HEK293 (cell line): Measurements from ENCODE around the gene EXOG.

ENCODE experiments used
- HOXC10 ChIP-seq: sonication (generic); formaldehyde crosslinking; IDR thresholded peaks from 2 replicates; pipeline ENCODE4 v1.8.1; 2023; ENCODE audit warnings: mild to moderate bottlenecking, missing genetic modification reagents
- ZBTB20 ChIP-seq: fragments of 450-650 bp; formaldehyde crosslinking; IDR thresholded peaks from 2 replicates; pipeline ENCODE4 v1.5.1; 2016; ENCODE audit warnings: missing biosample characterization, missing genetic modification characterization
- ZNF19 ChIP-seq: fragments of 450-650 bp; formaldehyde crosslinking; IDR thresholded peaks from 2 replicates; pipeline ENCODE4; 2016; ENCODE audit warnings: missing biosample characterization, missing genetic modification characterization, low read depth
- ZNF302 ChIP-seq: fragments of 450-650 bp; formaldehyde crosslinking; IDR thresholded peaks from 2 replicates; pipeline ENCODE4 v1.5.1; 2016; ENCODE audit warnings: missing biosample characterization, missing genetic modification characterization, low read depth
- ZNF510 ChIP-seq: fragments of 450-650 bp; formaldehyde crosslinking; IDR thresholded peaks from 2 replicates; pipeline ENCODE4 v1.5.1; 2018; ENCODE audit warnings: mild to moderate bottlenecking, missing genetic modification characterization, missing biosample characterization; ENCODE audit not compliant: insufficient replicate concordance
- ZNF677 ChIP-seq: fragments of 450-650 bp; IDR thresholded peaks from 2 replicates; pipeline ENCODE4 v1.5.0; 2018; ENCODE audit warnings: missing biosample characterization, mild to moderate bottlenecking, missing genetic modification characterization, moderate library complexity
- ZSCAN30 ChIP-seq: fragments of 450-650 bp; IDR thresholded peaks from 2 replicates; pipeline ENCODE4 v1.5.1; 2018; ENCODE audit warnings: missing biosample characterization, mild to moderate bottlenecking, missing genetic modification characterization, moderate library complexity
- TF ChIP-seq, protein P1 (sequence below): fragments of 450-650 bp; formaldehyde crosslinking; IDR thresholded peaks from 2 replicates; pipeline ENCODE4 v1.5.1; 2016; ENCODE audit warnings: missing biosample characterization, missing genetic modification characterization
- TF ChIP-seq, protein P2 (sequence below): fragments of 450-650 bp; formaldehyde crosslinking; IDR thresholded peaks from 2 replicates; pipeline ENCODE4 v1.5.1; 2016; ENCODE audit warnings: missing biosample characterization, missing genetic modification characterization
- TF ChIP-seq, protein P3 (sequence below): fragments of 450-650 bp; formaldehyde crosslinking; IDR thresholded peaks from 2 replicates; pipeline ENCODE4 v1.5.1; 2016; ENCODE audit warnings: missing biosample characterization, missing genetic modification characterization, borderline replicate concordance

DNA sequence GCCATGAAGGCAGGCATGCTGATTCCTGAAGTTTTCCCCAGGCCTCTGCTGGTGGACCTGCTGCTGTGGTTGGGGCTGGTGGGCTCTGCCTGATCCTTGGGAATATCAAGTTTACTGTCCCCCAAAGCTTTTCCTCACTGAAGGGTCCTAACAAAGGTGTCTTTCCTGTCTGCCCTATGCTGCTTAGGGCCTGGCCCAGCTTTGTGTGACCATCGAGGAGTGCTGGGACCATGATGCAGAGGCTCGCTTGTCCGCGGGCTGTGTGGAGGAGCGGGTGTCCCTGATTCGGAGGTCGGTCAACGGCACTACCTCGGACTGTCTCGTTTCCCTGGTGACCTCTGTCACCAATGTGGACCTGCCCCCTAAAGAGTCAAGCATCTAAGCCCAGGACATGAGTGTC is 13.2 kb upstream of the EXOG start:
- no peak for TF ChIP-seq ZSCAN30
- no peak for TF ChIP-seq HOXC10
- TF ChIP-seq ZNF302 (tag by site-specific recombination) = no peak
- no peak for TF ChIP-seq ZBTB20 (tag by site-specific recombination)
- TF ChIP-seq, protein P1, sequence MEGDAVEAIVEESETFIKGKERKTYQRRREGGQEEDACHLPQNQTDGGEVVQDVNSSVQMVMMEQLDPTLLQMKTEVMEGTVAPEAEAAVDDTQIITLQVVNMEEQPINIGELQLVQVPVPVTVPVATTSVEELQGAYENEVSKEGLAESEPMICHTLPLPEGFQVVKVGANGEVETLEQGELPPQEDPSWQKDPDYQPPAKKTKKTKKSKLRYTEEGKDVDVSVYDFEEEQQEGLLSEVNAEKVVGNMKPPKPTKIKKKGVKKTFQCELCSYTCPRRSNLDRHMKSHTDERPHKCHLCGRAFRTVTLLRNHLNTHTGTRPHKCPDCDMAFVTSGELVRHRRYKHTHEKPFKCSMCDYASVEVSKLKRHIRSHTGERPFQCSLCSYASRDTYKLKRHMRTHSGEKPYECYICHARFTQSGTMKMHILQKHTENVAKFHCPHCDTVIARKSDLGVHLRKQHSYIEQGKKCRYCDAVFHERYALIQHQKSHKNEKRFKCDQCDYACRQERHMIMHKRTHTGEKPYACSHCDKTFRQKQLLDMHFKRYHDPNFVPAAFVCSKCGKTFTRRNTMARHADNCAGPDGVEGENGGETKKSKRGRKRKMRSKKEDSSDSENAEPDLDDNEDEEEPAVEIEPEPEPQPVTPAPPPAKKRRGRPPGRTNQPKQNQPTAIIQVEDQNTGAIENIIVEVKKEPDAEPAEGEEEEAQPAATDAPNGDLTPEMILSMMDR (tag by site-specific recombination) = no peak
- TF ChIP-seq, protein P2, sequence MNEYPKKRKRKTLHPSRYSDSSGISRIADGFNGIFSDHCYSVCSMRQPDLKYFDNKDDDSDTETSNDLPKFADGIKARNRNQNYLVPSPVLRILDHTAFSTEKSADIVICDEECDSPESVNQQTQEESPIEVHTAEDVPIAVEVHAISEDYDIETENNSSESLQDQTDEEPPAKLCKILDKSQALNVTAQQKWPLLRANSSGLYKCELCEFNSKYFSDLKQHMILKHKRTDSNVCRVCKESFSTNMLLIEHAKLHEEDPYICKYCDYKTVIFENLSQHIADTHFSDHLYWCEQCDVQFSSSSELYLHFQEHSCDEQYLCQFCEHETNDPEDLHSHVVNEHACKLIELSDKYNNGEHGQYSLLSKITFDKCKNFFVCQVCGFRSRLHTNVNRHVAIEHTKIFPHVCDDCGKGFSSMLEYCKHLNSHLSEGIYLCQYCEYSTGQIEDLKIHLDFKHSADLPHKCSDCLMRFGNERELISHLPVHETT = no peak
- no peak for TF ChIP-seq ZNF677
- TF ChIP-seq ZNF510 = no peak
- TF ChIP-seq, protein P3, sequence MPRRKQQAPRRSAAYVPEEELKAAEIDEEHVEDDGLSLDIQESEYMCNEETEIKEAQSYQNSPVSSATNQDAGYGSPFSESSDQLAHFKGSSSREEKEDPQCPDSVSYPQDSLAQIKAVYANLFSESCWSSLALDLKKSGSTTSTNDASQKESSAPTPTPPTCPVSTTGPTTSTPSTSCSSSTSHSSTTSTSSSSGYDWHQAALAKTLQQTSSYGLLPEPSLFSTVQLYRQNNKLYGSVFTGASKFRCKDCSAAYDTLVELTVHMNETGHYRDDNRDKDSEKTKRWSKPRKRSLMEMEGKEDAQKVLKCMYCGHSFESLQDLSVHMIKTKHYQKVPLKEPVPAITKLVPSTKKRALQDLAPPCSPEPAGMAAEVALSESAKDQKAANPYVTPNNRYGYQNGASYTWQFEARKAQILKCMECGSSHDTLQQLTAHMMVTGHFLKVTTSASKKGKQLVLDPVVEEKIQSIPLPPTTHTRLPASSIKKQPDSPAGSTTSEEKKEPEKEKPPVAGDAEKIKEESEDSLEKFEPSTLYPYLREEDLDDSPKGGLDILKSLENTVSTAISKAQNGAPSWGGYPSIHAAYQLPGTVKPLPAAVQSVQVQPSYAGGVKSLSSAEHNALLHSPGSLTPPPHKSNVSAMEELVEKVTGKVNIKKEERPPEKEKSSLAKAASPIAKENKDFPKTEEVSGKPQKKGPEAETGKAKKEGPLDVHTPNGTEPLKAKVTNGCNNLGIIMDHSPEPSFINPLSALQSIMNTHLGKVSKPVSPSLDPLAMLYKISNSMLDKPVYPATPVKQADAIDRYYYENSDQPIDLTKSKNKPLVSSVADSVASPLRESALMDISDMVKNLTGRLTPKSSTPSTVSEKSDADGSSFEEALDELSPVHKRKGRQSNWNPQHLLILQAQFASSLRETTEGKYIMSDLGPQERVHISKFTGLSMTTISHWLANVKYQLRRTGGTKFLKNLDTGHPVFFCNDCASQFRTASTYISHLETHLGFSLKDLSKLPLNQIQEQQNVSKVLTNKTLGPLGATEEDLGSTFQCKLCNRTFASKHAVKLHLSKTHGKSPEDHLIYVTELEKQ (tag by site-specific recombination) = no peak
- TF ChIP-seq ZNF19 (tag by site-specific recombination) = no peak
